AG20443 (cell line): ENCODE measurements around the gene TBC1D21.
"Not testable (repeated sequence)": the region's sequence is repeated elsewhere in the genome, so short reads cannot be mapped to it uniquely, and the experiment has no call there.

Experiments used
- DNase-seq: peaks from one replicate; pipeline ENCODE4 v3.0.0; 2012; ENCODE audit warnings: low spot score, mixed read lengths

The TBC1D21 gene

DNA sequence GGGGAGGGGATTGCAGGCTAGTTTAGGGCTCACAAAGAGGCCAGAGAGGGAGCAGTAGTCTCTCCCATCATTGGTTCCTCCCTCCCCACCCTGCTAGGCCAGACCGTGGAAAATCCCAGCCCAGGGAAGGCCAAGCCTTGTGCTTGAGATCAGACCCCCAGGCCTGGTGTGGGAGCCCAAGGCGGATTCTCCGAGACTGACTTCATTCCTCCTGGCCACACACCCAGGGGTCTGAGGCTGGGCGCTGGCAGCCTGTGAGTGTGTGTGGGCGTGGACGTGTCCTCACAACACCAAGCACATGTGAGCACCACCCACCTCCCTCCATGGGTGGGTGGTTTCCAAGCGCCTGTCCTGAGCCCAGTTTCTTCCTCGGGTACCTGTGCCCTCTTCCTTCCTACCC lies 57.0 kb downstream of the TBC1D21 start:
- DNase-seq: peak; percentile 89

DNA sequence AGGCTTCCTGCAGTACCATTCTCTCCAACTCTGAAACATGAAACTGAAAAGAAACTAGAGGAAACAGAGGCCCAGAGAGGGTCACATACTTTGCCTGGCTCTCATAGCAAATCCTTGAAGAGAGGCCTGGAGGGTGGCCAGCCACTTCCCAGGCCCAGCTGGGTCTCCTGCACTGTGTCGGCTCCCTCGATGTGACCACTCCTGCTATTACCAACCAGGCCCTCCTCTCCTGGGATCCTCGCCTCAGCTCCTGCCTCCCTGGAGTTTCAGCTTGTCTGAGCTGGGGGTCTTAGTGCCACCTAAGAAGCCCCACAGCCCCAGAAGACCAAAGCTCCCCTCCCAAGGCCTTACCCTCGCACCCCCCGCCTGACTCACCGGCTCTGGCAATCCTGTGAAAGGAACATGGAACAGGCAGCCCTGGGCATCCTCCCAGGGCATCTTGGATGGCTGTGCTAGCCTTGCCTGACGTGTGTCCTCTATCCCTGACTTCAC lies 57.5 kb downstream of the TBC1D21 start:
- peak; percentile 69 for DNase-seq

DNA sequence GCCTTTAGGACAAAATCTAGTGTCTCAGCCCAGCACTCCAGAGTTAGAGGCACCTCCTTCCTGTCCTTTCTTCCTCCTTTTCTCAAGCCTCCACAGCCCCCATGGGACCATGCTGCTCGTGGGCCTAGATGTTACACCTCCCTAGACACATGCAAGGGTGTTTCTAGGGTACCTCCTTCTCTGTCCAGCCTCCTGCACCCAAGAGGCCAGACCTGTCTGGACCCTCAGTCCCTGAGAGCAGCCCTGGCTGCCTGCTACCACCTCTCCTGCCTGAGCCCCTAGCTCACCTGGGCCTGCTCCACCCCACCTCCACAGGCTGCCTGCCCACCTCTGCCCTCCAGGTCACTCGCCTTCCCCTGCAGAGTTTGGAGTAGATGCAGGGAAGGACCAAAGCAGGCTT lies 58.1 kb downstream of the TBC1D21 start:
- DNase-seq: no peak

DNA sequence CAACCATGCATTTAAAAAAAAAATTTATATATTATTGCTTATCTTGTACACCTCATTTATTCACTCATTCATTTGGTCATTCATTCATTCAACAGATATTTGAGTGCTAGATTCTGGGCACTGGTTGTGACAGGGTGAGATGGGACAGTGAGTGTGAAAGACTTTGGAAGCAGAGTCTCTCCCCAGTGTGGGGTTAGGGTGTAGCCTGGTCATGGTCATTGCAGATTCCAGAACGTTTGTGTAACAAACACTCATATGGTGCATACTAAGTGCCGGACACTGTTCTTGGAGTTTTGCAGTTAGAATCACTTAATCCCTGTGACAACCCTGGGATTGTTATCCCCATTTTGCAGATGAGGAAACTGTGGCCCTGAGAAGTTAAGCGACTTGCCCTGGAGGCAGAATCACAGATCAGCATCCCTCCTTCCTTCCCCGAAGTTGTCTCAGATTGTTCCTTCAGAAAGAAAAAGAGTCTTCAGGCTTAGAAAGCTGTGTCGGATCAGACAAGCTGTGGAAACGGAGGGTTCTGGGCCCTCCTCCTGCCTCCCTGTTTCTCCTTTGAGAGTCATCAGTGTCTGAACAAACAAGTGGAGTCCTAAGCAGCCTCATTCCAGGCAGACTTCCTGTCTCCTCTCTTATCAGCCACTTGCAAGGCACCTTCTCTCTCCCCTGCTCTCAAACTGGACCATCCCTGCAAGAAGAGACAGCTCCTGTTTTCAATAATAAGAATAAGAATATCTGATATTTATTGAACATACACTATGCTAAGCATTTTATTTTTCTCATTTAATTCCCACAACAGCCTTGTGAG lies 59.2 kb downstream of the TBC1D21 start:
- no peak for DNase-seq

DNA sequence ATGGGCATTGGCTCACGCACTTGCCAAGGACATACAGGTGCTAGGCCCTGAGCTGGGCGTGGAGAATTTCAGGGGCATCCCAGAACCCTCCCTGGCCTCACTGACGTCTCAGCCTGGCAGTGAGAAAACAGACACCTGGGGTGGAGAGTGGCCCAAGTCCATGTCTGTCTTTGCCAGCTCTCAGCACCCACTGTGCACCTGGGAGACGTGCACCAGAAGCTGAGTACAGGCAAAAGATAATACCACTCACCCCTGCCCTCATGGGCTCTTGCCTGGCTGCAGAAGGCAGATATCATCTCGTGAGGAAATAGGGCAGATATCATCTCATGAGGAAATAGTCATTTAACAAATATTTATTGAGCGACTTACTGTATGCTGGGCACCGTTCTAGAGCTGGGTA lies 60.9 kb downstream of the TBC1D21 start:
- DNase-seq: no peak

DNA sequence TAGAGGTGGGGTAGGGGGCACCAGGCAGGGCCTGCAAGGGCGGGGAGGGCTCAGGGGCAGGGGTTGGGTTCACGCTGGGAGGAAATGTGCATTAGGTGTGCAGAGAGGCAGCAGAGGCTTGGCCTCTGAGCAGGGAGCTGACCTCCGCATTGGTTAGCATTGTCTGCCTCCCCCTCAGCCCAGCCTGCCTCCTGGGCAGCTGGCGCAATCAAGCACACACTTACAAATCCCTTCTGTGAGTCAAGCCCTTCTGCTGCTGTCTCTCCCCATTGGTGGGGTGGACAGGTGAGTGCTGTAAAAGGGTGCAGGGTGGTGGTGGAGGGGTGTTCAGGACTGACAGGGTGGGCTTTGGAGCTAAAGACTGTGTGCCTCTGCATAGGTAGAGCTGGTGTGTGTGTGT lies 62.2 kb downstream of the TBC1D21 start:
- no peak for DNase-seq

DNA sequence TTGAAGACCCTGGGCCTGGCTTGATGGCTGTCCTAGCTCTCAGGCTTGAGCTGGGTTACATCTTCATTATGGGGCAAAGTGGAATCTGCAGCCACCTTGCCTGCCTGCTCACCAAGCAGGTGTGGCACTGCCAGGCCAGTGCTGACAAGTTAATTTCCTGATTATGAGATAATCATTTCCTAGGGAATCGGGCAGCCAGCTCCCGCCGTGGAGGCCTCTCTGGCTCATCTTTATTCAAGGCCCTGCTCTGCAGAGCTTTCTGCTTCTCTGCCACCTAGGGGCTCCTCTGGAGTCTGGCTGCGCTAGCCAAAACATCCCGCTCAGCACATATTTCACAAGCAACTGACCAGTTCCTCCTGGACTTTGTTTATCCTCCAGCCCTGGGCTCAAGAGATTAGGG lies 62.8 kb downstream of the TBC1D21 start:
- no peak for DNase-seq

DNA sequence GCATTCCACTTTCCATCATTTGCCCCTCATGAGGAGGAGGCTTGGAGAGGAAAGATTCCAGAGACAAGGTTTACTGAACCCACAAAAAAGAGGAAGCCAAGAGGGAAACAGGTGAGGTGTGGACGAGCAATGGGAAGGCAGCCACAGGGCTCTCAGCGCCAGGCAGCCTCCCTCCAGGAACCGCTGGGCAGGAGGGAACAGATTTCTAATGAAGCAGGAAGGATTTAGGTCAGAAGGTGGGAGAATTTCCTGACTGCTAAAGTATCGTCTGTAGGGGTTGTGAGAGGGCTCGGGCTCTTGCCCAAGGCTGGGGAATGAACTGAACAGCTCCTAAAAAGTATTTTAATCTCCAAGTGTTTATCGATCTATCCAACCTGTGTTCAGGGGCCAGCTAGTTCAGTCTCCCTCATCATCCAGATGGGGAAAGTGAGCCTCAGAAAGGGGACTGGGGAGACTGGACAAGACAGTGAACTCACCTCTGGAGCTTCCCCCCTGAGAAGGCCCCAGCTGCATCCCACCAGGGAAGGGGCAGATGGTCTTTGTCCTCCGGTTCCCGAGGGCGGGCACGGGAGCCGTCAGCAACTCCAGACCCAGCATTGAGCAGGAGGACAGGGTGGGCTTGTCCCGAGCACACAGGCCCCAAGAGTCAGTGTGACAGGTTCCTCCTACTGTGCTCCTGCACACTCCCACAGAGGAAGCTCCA lies 63.4 kb downstream of the TBC1D21 start:
- no peak for DNase-seq

DNA sequence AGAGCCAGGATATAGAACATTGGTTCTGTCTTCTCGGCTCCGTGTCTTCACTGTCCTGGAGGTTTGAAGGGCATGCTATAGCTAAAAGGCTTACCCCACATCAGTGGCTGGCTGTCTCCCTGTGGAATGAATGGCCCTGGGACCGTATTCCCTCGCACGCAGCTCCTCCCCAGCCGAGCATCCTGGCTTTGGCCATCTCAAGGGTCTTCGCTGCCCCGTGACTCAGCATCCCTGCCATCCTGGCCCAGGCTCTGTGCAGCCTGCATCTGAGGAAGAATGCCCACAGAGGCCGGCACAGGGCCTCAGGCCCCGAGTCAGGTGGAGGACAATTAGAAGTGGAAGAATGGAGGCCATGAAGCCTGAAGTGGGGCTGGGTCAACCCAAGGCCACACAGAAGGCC lies 63.9 kb downstream of the TBC1D21 start:
- no peak for DNase-seq

DNA sequence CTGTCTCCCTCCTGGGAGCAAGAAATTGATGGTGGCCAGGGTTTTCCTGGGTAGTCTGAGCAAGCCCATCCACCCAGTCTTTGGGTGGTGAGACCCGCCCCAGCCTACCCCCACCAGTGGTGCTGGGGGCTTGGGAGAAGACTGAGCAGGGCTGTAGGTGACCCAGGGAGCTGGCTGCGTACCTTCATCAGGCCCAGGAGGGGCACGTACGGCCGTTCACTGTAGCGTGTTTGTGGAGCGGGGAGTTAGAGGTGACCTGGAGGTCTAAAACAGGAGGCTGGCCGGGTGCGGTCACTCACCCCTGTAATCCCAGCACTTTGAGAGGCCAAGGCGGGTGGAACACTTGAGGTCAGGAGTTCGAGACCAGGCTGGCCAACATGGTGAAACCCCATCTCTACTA lies 64.4 kb downstream of the TBC1D21 start:
- no peak for DNase-seq

DNA sequence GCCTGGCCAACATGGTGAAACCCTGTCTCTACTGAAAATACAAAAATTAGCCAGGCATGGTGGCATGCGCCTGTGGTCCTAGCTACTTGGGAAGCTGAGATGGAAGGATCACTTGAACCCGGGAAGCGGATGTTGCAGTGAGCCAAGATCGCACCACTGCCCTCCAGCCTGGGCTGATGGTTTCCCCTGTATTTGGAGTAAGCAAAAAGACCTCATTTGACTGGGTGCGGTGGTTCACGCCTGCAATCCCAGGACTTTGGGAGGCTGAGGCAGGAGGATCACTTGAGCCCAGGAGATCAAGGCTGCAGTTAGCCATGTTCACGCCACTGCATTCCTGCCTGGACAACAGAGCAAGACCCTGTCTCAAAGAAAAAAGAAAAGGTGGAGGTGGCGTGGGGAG lies 65.2 kb downstream of the TBC1D21 start:
- DNase-seq: not testable (repeated sequence)
